GM19023 (cell line): ENCODE data around the gene SCUBE2.
A peak's percentile ranks its signal among the peaks of the same experiment; 100 is the strongest.

Experiments
- ATAC-seq: cut with Tn5 transposase; IDR thresholded peaks from one replicate; pipeline ENCODE4 v1.9.1; 2021; ENCODE audit warnings: mild to moderate bottlenecking, moderate library complexity; ENCODE audit not compliant: unreplicated experiment

SCUBE2 gene

DNA sequence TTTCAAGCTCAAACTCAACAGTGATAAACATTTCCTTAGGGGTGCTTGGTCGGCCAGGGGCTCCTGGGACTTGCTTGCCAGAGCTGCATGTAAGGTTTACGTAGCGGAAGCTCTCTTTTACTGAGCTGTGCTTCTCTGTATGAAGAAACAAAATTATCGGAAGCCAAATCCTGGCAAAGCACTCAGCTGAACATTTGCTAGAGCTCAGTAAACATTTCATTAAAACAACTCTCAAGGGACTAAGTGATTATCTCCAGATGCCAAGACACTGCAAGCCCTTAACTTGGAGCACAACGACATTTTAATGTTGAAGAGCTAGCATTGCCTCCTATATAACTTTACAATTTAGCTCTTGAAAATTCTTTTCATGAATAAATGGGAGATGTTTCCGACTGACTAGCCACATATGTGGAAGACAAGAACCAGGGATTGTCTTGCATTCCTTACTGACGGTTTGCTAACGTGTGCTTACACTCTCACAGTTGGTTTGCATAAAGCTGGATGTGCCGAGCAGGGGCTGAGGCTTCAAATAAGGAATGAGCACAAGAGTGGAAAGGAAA, 43.4 kb downstream of the SCUBE2 start:
- no peak for ATAC-seq

DNA sequence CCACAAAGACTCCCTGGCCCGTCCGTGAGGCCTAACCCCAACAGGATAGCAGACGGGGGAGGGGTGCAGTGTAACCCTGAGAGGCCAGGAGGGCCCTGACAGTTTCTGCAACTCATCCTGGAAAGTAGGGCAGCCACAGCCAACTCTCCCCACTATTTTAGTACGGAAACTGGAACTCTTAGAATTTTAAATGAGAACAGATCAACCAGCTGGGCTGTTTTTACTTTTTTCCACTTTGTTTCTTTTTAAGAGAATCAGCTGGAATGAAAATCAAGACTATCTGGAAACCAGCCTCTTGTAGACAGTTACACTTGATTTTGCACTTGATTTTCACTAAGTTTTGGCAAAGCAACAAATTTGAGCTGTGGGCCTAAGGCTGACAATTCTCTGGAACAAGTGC, 44.9 kb downstream of the SCUBE2 start:
- no peak for ATAC-seq

DNA sequence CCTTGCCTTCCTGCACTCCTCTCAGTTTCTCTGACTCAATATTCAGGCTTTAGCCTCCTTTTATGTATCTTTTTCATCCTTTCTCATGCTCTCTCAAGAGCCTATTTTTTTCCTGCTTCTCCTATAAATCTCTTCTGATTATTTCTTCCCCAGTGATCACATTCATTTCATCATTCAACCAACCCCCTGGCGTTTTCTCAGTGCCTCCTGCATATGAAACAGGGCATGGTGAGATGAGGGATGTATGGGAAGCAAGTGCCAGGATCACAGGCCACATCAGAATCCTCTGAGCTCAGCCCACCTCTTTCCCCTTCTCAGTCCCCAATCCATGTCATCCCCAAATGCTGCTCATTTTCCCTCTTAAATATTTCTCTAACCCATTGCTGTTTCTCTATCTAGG, 48.9 kb downstream of the SCUBE2 start:
- no peak for ATAC-seq

DNA sequence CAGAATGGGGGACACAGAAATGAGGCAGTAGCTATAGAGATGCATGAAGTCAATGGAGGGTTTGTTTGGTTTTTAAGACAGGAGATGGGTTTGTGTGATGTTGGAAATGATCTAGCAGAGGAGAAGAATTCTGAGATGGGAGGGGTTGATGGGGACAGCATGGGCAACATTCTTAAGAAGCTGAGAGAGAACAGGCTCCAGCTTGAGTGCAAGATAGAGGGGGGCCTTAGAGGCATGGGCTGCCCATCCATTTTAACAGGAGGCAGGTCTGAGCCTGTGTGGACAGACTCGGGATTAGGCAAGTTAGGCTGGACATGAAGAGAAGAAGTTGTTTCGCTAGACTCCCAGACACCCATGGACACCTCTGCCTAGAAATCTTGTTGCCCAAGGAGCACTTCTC, 49.7 kb downstream of the SCUBE2 start:
- ATAC-seq, result no peak

DNA sequence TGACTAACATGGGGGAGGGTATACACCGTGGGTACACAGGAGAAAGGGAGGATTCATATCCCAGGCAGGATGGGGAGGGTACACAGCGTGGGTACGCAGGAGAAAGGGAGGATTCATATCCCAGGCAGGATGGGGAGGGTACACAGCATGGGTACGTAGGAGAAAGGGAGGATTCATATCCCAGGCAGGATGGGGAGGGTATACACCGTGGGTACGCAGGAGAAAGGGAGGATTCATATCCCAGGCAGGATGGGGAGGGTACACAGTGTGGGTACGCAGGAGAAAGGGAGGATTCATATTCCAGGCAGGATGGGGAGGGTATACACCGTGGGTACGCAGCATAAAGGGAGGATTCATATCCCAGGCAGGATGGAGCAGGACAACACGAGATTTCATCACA, 51.0 kb downstream of the SCUBE2 start:
- no peak for ATAC-seq

DNA sequence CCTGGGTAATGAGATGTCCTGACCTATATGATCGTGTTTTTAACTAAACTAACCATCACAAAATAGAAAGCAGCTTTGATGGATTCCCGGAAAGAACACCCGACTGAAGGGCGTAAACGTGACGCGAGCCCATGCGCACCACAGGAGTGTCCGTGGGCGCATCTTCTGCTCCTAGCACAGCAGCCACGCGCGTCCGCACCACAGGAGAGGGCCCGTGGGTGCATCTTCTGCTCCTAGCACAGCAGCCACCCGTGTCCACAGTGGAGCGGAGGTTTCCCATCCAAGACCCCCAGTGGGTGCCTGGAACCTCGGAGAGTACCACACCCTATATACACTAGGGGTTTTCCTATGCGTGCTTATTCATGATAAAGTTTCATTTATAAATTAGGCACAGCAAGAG, 51.5 kb downstream of the SCUBE2 start:
- no peak for ATAC-seq

DNA sequence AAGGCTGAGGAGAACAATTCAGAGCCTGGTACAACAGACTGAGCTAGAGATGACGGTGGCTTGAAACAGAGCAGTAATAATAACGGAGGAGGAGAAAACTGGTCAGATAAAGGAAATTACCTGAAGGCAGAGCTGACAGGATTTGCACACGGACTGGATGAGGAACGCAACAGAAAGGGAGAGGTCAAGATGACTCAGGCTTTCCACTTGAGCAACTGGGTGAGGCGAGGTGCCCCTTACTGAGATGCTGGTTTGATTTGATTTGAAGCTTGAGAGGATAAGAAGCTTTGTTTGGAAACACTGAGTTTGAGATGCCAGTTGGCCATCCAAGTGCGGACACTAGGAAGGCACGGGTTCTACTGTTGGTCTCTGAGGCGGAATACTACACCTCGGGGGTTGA, 52.2 kb downstream of the SCUBE2 start:
- no peak for ATAC-seq

DNA sequence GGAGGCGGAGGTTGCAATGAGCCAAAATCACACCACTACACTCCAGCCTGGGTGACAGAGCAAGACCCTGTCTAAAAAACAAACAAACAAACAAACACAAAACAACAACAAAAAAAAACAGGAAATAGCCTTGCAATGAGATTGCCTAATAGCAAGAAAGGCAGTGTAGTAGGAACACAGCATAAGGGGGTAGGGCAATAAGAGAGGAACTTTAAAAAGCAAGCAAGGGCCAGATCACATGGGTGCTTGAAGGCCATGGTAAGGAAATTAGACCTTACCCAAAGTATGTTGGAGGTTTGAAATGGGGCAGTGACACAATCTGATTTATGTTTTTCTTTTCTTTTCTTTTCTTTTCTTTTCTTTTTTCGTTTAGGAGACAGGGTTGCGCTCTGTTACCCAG, 52.9 kb downstream of the SCUBE2 start:
- ATAC-seq, result no peak

DNA sequence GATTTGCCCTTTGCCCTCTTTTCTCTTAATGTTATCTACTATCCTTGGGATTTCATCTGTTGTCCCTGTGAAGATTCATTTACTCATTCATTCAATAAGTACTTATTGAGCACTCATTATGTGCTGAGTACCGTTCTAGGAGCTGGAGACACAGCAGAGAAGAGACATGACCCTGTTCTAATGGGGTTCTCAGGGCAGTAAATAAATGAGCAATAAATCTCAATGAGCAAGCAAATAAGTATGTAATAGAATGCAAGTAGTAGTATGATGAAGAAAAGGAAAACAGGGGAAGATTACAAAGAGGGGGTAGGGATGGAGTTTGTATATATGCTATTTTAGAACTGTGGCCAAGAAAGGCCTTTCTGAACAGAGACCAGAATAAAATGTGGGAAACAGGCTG, 53.4 kb downstream of the SCUBE2 start:
- ATAC-seq, result no peak

DNA sequence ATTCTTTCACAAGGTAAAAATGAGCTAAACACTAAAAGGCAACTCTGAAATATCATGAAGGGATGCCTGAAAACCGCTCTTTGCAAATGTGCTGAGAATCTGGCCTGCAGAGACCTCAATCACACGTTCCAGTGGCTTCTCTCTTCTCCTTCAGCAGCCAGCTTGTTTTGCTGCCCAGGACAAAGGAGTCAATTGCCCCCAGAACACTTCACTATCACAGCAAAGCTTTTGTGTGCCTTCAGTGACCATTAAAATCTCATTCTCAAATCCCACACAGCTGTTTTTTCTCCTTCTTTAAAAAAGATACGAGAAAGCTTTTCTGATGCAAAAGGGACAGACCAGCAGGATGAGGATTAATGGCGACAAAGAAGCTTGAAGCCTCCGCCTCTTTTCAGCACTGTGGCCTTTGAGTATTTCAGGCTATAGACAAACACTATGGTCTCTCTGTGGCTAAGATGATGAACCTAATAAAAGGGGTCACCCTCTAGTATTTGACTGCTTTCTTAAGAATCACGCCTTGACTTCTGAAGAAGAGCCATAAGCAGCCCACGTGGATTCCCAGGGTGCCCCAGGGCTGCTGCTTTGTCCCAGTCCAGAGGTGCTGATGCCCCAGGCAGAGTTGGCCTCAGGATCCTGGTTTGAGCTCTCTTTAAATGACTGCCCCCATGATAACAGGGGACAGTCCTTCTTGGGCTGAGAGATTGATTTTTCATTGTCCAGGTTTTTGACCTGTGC, 54.2 kb downstream of the SCUBE2 start:
- ATAC-seq, result no peak

DNA sequence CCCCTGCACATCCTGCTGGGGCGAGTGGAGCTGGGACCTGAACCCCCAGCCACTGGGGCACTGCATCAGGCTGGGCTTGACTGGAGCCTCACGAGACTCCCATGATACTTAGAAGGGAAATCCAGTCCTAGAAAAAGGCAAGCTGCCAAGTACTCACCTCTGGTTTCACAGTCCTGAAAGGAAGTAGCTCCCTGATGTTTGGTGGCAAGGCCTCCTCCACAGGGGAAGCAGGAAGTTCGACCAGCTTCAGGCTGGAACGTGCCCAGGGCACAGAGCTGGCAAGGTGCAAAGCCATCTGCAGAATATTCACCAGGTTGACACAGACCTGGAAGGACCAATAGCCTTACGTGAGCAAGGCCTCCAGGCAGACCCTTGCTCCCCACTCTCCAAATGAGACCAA, 60.8 kb downstream of the SCUBE2 start:
- no peak for ATAC-seq

DNA sequence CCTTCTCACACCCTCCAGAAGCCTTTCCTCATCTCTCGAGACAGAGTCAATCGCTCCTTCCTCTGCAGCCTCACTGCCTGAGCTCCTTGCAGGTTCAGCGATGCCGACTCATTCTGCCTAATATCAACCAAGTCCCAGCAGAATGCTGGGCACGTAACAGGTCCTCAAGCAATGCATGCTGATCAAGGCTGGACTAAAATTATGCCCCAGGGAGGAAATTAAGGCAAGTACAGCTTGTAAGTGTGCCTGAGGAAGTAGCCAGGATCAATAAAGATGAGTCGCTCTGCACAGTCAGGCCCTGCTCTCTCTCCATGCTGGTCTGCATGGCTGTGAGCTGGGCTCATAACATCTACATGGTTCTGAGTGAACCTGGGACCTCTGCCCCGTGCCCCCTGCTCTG, 62.0 kb downstream of the SCUBE2 start:
- no peak for ATAC-seq

DNA sequence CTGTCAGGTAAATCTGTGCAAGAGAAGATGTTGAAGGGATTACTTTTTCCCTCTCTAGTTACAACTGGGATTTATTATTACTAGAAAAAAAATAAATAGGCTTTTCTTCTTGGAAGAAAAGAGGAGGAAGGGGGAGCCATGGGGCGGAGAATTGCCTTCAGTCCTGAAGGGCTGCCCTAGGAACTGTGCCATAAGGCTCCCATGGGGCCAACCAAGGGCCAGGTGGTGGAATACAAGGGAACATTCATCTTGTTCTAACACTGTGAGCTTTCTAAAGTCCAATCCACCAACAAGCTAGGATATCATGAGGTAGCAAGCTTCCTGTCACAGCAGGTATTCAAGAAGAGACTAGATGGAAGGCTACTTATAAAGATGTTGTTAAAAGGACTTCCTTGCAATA, 62.8 kb downstream of the SCUBE2 start:
- ATAC-seq, result no peak

DNA sequence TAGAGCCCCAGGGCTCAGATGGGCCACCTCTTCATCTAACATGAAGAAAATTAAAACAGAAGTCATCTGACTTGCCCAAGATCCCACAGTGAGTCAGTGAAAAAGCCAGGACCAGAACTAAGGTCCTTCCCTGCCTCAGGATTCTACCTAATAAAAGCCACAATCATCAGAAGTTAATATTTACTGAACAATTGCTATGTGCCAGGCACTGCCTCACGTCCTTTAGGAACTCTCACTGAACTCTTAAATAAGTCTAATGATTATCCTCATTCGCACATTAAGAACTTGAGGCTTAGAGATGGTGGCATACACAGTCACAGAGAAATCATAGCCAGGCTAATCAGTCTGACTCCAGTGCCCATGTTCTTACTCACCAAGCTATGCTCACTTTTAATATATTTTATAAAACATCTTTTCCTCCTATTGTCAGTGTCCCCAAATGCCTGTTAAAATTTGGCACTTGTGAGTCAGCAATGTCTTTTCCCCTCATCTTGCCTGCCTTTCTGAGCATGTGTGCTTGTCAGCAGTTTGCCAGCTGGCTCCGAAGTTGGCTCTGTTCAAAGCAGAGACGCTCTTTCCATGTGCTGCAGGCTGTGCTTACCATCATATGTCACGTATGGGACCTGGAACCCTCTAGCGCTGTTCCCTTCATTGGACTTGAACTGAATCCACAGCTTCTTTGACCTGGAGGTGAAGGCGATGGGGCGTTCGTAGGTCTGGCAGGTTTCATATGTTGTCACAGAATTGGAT, 66.1 kb downstream of the SCUBE2 start:
- ATAC-seq, result no peak

DNA sequence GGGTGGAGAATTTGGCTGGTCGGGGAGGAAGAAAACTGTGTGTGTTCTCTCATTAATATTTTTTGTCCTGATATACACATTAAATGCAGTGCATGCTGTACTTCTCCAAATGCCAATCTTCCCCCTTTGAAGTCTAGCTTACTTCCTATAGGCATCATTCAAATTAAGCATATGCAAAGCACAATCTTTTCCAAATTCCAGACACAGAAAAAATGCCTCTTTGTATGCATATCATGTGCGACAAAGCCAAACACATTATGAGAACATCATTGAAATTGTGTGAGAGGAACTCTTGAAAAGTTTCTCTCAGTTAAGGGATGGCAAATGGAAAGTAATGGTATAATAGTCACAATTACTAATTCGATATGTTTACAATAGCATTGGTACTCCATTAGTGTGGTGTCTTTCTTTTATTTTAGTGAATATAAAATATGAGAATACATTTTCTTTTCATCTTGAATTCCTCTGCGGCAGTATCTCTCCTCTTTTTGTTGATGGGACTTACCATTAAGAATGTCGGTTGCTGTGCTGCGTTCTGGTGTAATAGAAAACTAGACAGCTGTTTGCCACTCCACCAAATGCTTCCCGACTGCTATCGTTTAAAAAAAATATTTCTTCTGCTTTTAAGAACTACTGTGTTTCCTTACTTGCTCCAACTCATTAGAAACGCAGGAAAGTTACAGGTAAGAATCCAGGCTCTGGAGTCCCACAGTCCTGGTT, 68.3 kb downstream of the SCUBE2 start:
- no peak for ATAC-seq

DNA sequence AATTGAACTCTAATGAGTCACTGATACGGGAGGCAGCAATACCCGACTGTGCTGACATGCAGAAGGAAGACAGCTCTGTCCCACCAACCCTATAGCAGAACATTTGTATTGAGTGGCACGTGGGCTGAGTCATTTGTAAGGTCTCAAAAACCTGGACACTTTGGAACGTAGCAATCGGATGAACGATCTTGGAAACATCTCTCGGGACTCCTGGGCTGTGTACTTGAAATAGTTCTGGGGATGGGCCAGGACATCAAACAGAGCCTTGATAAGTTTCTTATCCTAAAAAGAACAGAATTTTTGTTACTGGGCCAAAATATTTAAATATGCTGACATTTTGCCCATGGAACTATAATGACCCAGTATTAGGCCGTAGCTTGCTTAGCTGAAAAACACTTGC, 70.5 kb downstream of the SCUBE2 start:
- no peak for ATAC-seq

DNA sequence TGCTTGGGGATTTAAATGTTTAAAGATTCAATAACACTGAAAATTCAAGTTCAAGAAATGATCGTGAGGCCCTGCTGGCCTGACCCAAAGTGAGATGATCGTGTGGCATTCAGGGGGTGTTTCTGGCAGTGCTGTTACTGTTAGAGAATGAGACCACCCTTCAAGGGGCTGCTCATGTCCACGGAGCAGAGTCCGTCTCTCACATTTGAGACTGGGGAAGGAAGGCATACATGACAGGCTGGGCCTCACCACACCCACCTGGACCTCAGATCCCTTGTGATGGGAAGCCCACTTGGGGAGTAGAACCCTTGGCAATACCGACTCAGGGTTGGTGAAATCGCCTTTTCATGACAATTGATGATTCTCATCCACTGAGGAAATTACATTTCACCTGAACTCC, 71.5 kb downstream of the SCUBE2 start:
- ATAC-seq, result no peak

DNA sequence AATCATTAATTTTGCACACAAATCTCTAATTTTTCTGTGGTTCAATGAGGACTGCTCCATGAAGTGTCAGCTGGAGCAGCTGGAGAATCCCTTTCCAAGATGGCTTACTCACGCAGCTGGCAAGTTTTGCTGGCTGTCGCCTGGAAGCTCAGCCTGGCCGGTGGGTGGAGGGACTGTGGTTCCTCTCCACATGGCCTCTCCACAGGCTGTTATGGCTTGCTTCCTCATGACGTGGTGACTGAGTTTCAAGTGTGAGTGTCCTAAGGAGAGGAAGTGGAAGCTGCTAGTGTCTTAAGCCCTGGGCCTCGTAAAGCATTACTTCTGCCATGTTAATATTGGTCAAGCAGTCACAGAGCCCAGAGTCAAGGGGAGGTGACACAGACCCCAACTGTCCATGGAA, 73.6 kb downstream of the SCUBE2 start:
- ATAC-seq, result no peak

DNA sequence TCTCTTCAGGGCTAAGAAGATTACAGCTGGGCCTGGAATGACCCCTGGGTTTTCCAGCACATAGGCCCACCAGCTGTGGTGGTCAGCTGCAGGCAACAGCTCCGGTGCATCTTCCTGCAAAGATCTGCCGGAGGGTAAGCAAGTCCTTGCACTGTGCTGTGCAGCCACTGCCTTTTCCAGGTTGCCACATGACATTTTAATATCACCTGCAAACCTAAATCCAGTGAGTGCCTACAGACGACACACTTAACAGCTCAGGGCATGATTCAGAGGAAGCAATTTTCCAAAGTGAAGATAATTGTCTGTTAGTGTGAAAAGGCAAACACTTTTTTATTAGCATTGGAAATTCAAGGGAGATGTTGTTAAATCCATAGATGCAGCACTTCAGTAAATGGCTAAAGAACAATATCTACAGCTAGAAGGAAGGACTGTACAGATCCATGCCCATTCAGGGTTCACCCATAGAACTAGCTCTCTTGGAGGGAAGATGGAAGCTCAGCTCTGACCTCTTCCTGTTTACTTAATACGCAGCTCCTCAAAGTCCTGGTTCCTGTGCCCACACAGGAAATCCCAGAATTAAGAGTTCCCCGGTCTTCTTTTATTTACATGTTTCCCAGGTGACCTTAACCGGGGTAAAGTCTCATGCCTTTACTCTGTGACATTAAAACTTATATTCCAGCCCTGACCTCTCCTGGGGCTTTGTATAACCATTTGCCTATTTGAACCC, 74.3 kb downstream of the SCUBE2 start:
- ATAC-seq, result no peak

DNA sequence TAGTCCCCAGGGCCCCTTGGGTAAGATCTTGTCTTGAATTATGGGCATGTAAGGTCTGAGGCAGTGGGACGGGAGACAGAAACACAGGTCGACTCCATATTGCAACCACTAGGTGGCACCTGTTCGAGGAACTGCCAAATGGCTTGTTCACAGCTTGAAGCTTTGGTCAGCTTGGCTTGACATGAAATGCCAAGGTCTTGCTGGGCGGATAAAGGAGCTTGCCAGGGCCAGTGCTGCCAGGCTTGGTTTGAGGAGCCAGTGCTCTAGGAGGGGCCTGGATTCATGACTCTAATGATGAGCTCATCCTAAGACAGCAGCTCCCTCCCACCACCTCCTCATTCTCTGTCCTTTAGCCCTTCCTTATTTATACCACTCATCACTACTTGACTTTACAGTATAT, 75.7 kb downstream of the SCUBE2 start:
- ATAC-seq, result peak; percentile 73

DNA sequence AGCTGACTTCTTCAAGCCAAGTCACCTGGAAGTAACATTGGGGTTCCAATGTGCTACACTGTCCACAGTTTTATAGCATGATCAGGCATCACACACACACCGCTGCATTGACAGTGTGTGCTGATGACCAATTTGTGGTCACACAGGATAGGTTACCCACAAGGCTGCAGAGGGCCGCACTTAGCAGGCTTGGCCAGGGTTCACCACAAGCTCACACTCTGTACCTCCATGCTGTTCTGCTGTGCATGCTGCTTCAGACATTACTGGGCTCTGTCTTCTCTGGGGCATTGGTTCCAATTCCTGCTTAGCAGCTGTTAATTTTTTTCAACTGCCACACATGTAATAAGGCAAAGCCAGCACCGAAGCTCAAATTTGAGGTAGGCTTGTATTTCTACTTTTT, 76.6 kb downstream of the SCUBE2 start:
- no peak for ATAC-seq
